Fibroblast of villous mesenchyme (primary cell): ENCODE results near the gene PKN2. TPM values are rescaled to one million over a fixed set of nuclear protein-coding genes. Genes with fewer than 3 reads are reported as not detected.
A peak's percentile ranks its signal among the peaks of the same experiment; 100 is the strongest.

ENCODE experiments used
- DNase-seq: peaks from one replicate; pipeline ENCODE4 v3.0.0-alpha.2; 2010; ENCODE audit warnings: low read depth
- H3K4me3 ChIP-seq: 2 replicates; pipeline ENCODE4 v1.5.1; 2011; ENCODE audit warnings: low read depth, mild to moderate bottlenecking, low read length
- total RNA-seq: library from RNA; depleted of rRNA; stranded (reverse); fragments of >200 nt; gene quantifications from 2 replicates; pipeline ENCODE4 v1.2.3, GENCODE V29; 2012
- TF ChIP-seq, protein P1 (sequence below): IDR thresholded peaks from 2 replicates; pipeline ENCODE4 v1.5.1; 2012; ENCODE audit warnings: low read depth, mild to moderate bottlenecking, low read length; ENCODE audit not compliant: insufficient read depth

PKN2 gene
- total RNA-seq, 1 donor: 56.1 TPM

- TF ChIP-seq, protein P1, sequence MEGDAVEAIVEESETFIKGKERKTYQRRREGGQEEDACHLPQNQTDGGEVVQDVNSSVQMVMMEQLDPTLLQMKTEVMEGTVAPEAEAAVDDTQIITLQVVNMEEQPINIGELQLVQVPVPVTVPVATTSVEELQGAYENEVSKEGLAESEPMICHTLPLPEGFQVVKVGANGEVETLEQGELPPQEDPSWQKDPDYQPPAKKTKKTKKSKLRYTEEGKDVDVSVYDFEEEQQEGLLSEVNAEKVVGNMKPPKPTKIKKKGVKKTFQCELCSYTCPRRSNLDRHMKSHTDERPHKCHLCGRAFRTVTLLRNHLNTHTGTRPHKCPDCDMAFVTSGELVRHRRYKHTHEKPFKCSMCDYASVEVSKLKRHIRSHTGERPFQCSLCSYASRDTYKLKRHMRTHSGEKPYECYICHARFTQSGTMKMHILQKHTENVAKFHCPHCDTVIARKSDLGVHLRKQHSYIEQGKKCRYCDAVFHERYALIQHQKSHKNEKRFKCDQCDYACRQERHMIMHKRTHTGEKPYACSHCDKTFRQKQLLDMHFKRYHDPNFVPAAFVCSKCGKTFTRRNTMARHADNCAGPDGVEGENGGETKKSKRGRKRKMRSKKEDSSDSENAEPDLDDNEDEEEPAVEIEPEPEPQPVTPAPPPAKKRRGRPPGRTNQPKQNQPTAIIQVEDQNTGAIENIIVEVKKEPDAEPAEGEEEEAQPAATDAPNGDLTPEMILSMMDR: no peak
- H3K4me3 ChIP-seq: no peak overlapping the region
- no peak for DNase-seq
These were observed 25.7 kb upstream of the PKN2 start for GRCh38 chr1:88658419-88658818.

DNA sequence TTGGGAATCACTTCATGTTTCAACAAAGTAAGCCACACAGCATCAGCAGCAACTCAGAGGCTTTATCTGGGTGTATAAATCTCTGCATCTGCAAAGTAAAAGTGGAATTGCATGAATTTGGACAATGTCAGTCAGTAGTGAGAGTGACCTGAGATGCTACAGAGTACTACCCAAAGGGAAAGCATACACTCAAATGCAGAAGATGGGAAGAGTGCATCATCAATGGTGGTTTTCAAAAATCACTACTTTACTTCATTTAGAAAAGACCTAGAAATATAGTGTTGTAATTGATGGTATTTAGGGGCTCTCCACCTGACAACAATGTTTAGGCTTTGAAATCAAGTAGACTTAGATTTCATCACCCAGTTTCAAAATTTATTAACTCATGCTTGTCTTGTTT is 24.5 kb upstream of the PKN2 start:
- no peak for DNase-seq
- TF ChIP-seq, protein P1: no peak
- H3K4me3 ChIP-seq: no peak overlapping the region

DNA sequence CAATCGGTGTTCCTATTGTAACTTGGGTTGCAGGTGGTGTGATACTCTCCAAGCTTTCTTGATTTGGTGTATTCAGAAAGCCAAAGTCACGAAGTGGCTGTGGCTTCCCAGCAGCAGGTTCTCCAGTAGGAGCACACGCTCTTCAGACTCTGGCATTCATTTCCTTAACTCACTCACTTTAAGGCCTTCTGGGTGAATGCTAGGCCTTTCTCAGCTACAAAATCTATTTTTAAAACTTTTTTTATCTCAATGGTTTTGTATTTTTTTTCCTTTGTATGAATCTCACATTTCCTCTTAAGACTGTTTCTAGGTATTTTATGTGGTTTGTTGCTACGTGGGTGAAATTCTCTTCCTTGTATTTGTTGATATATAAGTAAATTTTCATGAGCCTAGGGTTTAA is 22.9 kb upstream of the PKN2 start:
- H3K4me3 ChIP-seq: no peak overlapping the region
- TF ChIP-seq, protein P1: no peak
- no peak for DNase-seq

DNA sequence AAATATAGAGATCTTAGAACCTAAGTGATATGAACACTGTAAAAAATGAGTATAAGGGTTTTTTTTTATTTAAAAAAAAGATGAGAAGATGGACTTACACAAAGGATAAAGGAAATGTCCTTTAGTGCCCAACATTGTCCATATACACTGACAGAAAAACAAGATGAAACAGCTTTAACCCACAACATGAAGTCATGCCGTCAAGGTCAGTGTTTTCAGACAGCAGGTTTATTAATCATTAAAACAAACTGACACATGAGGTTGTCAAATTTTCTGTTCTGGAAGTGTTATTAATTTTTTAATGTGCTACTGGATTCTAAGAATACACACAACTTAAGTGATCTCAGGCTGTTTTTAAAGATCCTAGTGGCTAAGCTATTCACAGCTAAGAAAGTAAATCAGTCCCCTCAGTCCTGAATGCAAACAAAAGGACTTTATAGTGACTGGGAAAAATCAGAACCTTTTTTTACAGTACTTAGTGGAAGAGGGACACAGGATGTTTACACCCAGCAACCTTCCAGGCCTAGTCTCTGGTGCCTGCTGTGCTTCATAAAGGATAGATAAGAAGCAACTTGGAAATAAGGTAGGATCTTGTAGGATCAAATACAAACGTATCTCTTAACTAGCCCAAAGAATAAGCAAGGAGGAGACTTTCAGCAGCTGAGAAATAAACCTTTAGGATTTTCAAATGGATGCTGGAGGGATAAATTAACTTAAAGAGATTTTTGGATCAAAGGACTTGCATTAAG is 21.9 kb upstream of the PKN2 start:
- peak; percentile 11 for DNase-seq
- TF ChIP-seq, protein P1: no peak

DNA sequence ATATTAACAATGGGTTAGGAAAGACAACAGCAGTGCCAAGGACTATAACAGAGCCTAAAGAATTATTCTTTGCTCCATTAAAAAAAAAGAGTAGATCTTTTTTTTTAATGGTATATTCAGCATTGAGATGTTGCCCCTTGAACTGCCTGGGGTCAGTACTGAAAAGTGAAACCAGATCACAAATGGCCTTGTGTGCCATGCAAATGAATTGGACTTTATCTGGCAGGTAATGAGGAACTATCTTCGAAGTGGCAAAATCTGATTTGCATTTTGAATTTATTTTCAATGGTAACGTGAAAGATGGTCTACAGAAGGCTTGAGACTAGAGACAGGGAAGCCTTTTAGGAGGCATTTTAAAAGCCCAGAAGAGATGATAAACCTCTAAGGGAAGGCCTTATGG is 21.4 kb upstream of the PKN2 start:
- no peak overlapping the region for H3K4me3 ChIP-seq
- no peak for DNase-seq
- TF ChIP-seq, protein P1: no peak

More for the DNA sequence above, 21.9 kb upstream of the PKN2 start:
- no peak overlapping the region for H3K4me3 ChIP-seq

- TF ChIP-seq, protein P1: no peak
- no peak for DNase-seq
These were observed 15.7 kb upstream of the PKN2 start for GRCh38 chr1:88668405-88668804.

DNA sequence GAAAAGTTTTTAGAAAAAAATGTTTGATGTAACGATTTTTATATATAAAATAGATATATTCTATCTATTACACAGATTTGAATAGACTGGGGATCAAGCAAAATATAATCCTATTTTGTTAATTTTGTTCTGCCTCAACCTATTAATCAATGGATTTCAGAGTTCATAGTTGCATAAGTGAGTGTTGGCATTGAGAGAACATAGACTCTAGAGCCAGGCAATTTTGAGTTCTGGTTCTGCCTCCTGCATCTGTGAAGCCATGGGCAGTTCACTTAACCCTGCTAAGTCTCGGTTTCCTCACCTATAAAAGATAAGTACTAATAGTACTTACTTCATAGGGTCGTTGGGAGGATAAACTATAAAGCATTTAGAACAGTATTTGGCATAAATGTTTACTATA is 13.6 kb upstream of the PKN2 start:
- TF ChIP-seq, protein P1: no peak
- no peak overlapping the region for H3K4me3 ChIP-seq
- DNase-seq: no peak

More at GRCh38 chr1:88668405-88668804, 15.7 kb upstream of the PKN2 start:
- no peak overlapping the region for H3K4me3 ChIP-seq
